K562 (cell line): ENCODE data around the gene B4GALT5. TPM values are rescaled to one million over a fixed set of nuclear protein-coding genes. Genes with fewer than 3 reads are reported as not detected.

Source experiments
- ATAC-seq: fragments of 200-7000 bp; cut with Tn5 transposase; 3 replicates; pipeline ENCODE4 v1.9.1; 2020; ENCODE audit warnings: moderate library complexity
- BruUV-seq: library from RNA; stranded (reverse); fragments of 400-500 nt; replicated peaks from 2 replicates; lab custom pipeline; 2021; lab: Mats Ljungman, UMichigan
- CTCF ChIA-PET: fragments of 300-600 bp; formaldehyde crosslinking; extraction: SDS; loops from one replicate; lab custom pipeline; 2021; ENCODE audit warnings: low intra/inter-chr PET ratio; lab: Yijun Ruan, JAX
- POLR2A ChIA-PET: fragments of 300-600, 350-650 bp; sonication (Branson Sonifier 250); formaldehyde crosslinking; extraction: SDS; loops from one replicate; lab custom pipeline; 2021; ENCODE audit warnings: antibody characterized with exemption, inconsistent platforms; lab: Yijun Ruan, JAX
- DNase-seq, 4 experiments: peaks; one replicate each; pipeline versions ENCODE4 v3.0.0 to v3.0.0-alpha.2; 2011 to 2018; ENCODE audit warnings: low spot score in 3 of 4, mixed read lengths in 3 of 4; ENCODE audit errors: extremely low read depth in 1 of 4
- FAIRE-seq: peaks from 2 replicates; lab custom pipeline; 2011; peaks lifted over from hg19 to GRCh38; lab: Jason Lieb, UNC
- H2AFZ ChIP-seq: 2 replicates; pipeline ENCODE4 v1.6.0; 2011; ENCODE audit warnings: low read depth, low read length, control low read depth, inconsistent platforms
- H3K27ac ChIP-seq: fragments of 200-600 bp; 3 replicates; pipeline ENCODE4 v1.8.0; 2011; ENCODE audit warnings: low read depth, mild to moderate bottlenecking, control low read depth, inconsistent platforms, low read length, moderate library complexity, mixed read lengths; ENCODE audit errors: extremely low read depth
- H3K27me3 ChIP-seq, 2 experiments: fragments of 300-600 bp in 1 of 2; 2 replicates in 1 of 2; 3 replicates in 1 of 2; pipeline versions ENCODE4 v1.6.0 to v1.8.0; 2011; ENCODE audit warnings: inconsistent platforms in 2 of 2, low read length in 2 of 2, mild to moderate bottlenecking in 1 of 2, mixed read lengths in 1 of 2, moderate library complexity in 1 of 2; ENCODE audit not compliant: control insufficient read depth in 2 of 2, insufficient read depth in 2 of 2
- H3K36me3 ChIP-seq: fragments of 300-600 bp; 3 replicates; pipeline ENCODE4 v1.8.0; 2011; ENCODE audit warnings: mild to moderate bottlenecking, low read length, inconsistent platforms; ENCODE audit not compliant: control insufficient read depth, insufficient read depth
- H3K4me1 ChIP-seq, 2 experiments: fragments of 200-600 bp in 1 of 2; replicated peaks in 1 of 2; 2 replicates in 1 of 2; 3 replicates in 1 of 2; pipeline versions ENCODE4 v1.5.1 to v1.8.0; 2011; ENCODE audit warnings: inconsistent platforms in 2 of 2, low read length in 2 of 2, mild to moderate bottlenecking in 1 of 2, mixed read lengths in 1 of 2, moderate library complexity in 1 of 2; ENCODE audit not compliant: control insufficient read depth in 2 of 2, insufficient read depth in 2 of 2
- H3K4me2 ChIP-seq: 2 replicates; pipeline ENCODE4 v1.6.1; 2011; ENCODE audit warnings: low read length, control low read depth, inconsistent platforms, mixed read lengths; ENCODE audit not compliant: insufficient read depth
- H3K4me3 ChIP-seq: fragments of 200-600 bp; sonication (generic), shearing (Covaris generic); 2 replicates; pipeline ENCODE4 v1.5.1; 2016; ENCODE audit warnings: control low read depth, inconsistent platforms
- H3K79me2 ChIP-seq: fragments of 200-600 bp; 3 replicates; pipeline ENCODE4 v1.8.0; 2011; ENCODE audit warnings: low read length, inconsistent platforms; ENCODE audit not compliant: control insufficient read depth, insufficient read depth
- H3K9ac ChIP-seq, 2 experiments: 2 replicates each; pipeline versions ENCODE4 v1.6.0 to v1.6.1; 2011; ENCODE audit warnings: low read depth in 2 of 2, low read length in 2 of 2, control low read depth in 1 of 2, inconsistent platforms in 1 of 2, mild to moderate bottlenecking in 1 of 2, mixed read lengths in 1 of 2; ENCODE audit not compliant: insufficient read depth in 1 of 2
- H3K9me1 ChIP-seq: one replicate; pipeline ENCODE4 v1.6.0; 2011; ENCODE audit warnings: inconsistent platforms, mild to moderate bottlenecking, low read length, moderate library complexity; ENCODE audit not compliant: control insufficient read depth, insufficient read depth
- H3K9me3 ChIP-seq: replicated peaks from 2 replicates; pipeline ENCODE4 v1.5.1; 2011; ENCODE audit warnings: low read depth, low read length, inconsistent platforms; ENCODE audit not compliant: control insufficient read depth, insufficient read depth
- H4K20me1 ChIP-seq: replicated peaks from 2 replicates; pipeline ENCODE4 v1.6.1; 2011; ENCODE audit warnings: low read length, inconsistent platforms, mixed read lengths; ENCODE audit not compliant: control insufficient read depth, insufficient read depth
- CBFA2T2 ChIP-seq: fragments of 450-650 bp; conservative IDR thresholded peaks from 2 replicates; pipeline ENCODE4 v1.6.1; 2017; ENCODE audit warnings: mild to moderate bottlenecking
- CBX2 ChIP-seq: fragments of 200-600 bp; sonication (generic); IDR thresholded peaks from one replicate; pipeline ENCODE4 v1.6.1; 2012; ENCODE audit warnings: mild to moderate bottlenecking, low read length, inconsistent platforms; ENCODE audit not compliant: insufficient read depth, poor library complexity, severe bottlenecking
- ETV6 ChIP-seq, 3 experiments: fragments of 150-350 bp in 1 of 3; sonication (generic) in 1 of 3; formaldehyde crosslinking in 1 of 3; IDR thresholded peaks; 2 replicates each; pipeline versions ENCODE4 v1.6.1 to v1.8.0; 2014 to 2022; ENCODE audit warnings: borderline replicate concordance in 2 of 3, low read depth in 2 of 3, antibody characterized with exemption in 1 of 3, low read length in 1 of 3, mild to moderate bottlenecking in 1 of 3, missing genetic modification reagents in 1 of 3
- EZH2 ChIP-seq: IDR thresholded peaks from 2 replicates; pipeline ENCODE4 v1.6.1; 2012; ENCODE audit warnings: low read depth, mild to moderate bottlenecking, inconsistent platforms, low read length, borderline replicate concordance
- HDAC2 ChIP-seq: fragments of 450-650 bp; IDR thresholded peaks from 2 replicates; pipeline ENCODE4 v1.6.1; 2016; ENCODE audit warnings: mild to moderate bottlenecking
- KDM2B ChIP-seq: fragments of 250-450 bp; sonication (Bioruptor Pico); IDR thresholded peaks from 2 replicates; pipeline ENCODE4 v1.8.0; 2021; ENCODE audit warnings: mild to moderate bottlenecking, moderate library complexity
- PYGO2 ChIP-seq: fragments of 450-650 bp; IDR thresholded peaks from 2 replicates; pipeline ENCODE4 v1.6.1; 2016; ENCODE audit warnings: mild to moderate bottlenecking, missing genetic modification characterization, moderate library complexity, missing compliant biosample characterization
- RBM34 ChIP-seq: fragments of 200-400 bp; formaldehyde crosslinking; IDR thresholded peaks from 2 replicates; pipeline ENCODE4 v1.6.1; 2018; ENCODE audit warnings: low read length, borderline replicate concordance; ENCODE audit not compliant: insufficient read depth
- TAF15 ChIP-seq: fragments of 200-400 bp; formaldehyde crosslinking; IDR thresholded peaks from 2 replicates; pipeline ENCODE4 v1.6.1; 2017; ENCODE audit warnings: mild to moderate bottlenecking, low read depth, low read length, moderate library complexity
- TARDBP ChIP-seq: fragments of 450-650 bp; IDR thresholded peaks from 2 replicates; pipeline ENCODE4 v1.6.1; 2016
- TEAD1 ChIP-seq, 2 experiments: fragments of 450-650 bp in 1 of 2; sonication (generic) in 1 of 2; formaldehyde crosslinking; IDR thresholded peaks; 2 replicates each; pipeline versions ENCODE4 v1.4.0 to v1.8.0; 2020 to 2022; ENCODE audit warnings: mild to moderate bottlenecking in 2 of 2, missing genetic modification reagents in 1 of 2
- YBX1 ChIP-seq: fragments of 450-650 bp; IDR thresholded peaks from 2 replicates; pipeline ENCODE4 v1.7.1; 2016; ENCODE audit warnings: mild to moderate bottlenecking
- ZNF143 ChIP-seq: sonication (generic); formaldehyde crosslinking; IDR thresholded peaks from 2 replicates; pipeline ENCODE4 v1.9.0; 2022; ENCODE audit warnings: mild to moderate bottlenecking, missing genetic modification reagents
- ZNF780A ChIP-seq: fragments of 250-450 bp; sonication (Bioruptor Pico); IDR thresholded peaks from 2 replicates; pipeline ENCODE4 v1.5.0; 2021; ENCODE audit warnings: mild to moderate bottlenecking
- WGBS: fragments of 100-300 bp; shearing (Covaris generic); methylation state at CpG from one replicate; pipeline ENCODE4 v1.1.6; 2016; ENCODE audit warnings: low coverage, mixed read lengths; ENCODE audit not compliant: insufficient coverage; ENCODE audit errors: missing lambda C conversion rate; 5-methylcytosine and 5-hydroxymethylcytosine counted together
- in situ Hi-C: fragments of 300-500 bp; cut with MboI; formaldehyde crosslinking; loops from 4 replicates; pipeline ENCODE4 v1.15.0; 2018; ENCODE audit warnings: inconsistent platforms, mixed read lengths
- intact Hi-C: fragments of 100-400 bp; cut with micrococcal nuclease; formaldehyde crosslinking; loops from 2 replicates; pipeline ENCODE4 v1.14.2; 2022
- polyA plus RNA-seq, 8 experiments: library from polyadenylated mRNA; depleted of rRNA in 4 of 8; stranded (reverse) in 5 of 8; unstranded in 3 of 8; fragments of >200 nt; fragmentation: Nextera tagmentation in 2 of 8; fragmentation: Illumina TruSeq in 1 of 8; extraction: Ambion mirVana in 2 of 8; extraction: Trizol in 1 of 8; gene quantifications; 2 replicates each; pipeline versions ENCODE4 v1.2.1 to v1.2.3, GENCODE V29; 2011 to 2014; ENCODE audit warnings: inconsistent platforms in 1 of 8, missing spikeins in 1 of 8
- total RNA-seq, 7 experiments: library from RNA; depleted of rRNA in 6 of 7; stranded (reverse); fragments of >200 nt in 6 of 7; fragmentation: Illumina TruSeq in 2 of 7; extraction: Trizol in 2 of 7; gene quantifications; 2 replicates each; pipeline versions ENCODE4 v1.2.1 to v1.2.3, GENCODE V29; 2011 to 2021; ENCODE audit warnings: low replicate concordance in 1 of 7
- TF ChIP-seq, protein P1 (sequence below): fragments of 450-650 bp; IDR thresholded peaks from 2 replicates; pipeline ENCODE4 v1.6.1; 2017; ENCODE audit warnings: mild to moderate bottlenecking, moderate library complexity

The B4GALT5 gene
- total and polyA plus RNA-seq, 9 of the 15 experiments (the other 6 are each of a cell fraction or from before 2014, with no cell fraction given): 8.5 to 32.6 (median 23.4) TPM

DNA sequence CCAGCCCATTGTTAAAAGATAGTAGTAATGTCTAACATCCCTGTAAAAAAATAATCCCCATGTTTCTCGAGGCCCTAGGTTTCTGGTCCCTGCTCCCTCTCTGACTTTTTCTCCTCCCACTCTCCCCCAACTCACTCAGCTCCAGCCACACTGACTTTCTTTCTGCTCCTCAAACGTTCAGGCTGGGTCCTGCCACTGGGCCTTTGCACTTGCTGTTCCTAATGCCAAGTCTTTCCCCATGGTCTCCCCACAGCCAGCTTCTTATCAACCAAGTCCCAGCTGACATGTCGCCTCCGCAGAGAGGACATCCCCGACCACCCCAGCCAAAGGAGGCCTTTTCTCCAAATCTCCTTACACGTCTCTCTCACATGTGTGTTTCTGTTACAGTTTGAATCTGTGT, 123.9 kb downstream of the B4GALT5 start:
- in situ Hi-C loops (no loop called here), intact Hi-C loops (no loop called here)
- Histone ChIP-seq H3K4me2 (no peak overlapping the region), H2AFZ (no peak overlapping the region), H3K9me3 (no peaks in the 10 kb centered on the region), H3K79me2 (no peaks in the 10 kb centered on the region), H3K27ac (no peak overlapping the region), H3K9ac (no peak overlapping the region), H3K9me1 (no peaks in the 10 kb centered on the region), H3K27me3 (peaks cover 38 to 63% of the 10 kb centered on the region in 2 experiments), H3K36me3 (no peaks in the 10 kb centered on the region), H4K20me1 (peaks cover 7% of the 10 kb centered on the region; the same call in 1 of the 2 replicates), H3K4me1 (no peaks in the 10 kb centered on the region), H3K4me3 (no peak overlapping the region)
- 2% methylated on average over 5 of the region's 6 CpGs for WGBS
- TF ChIP-seq ZNF143 (CRISPR knock-in tag) (no peak), ETV6 (IDR thresholded peaks at IDR 0.05; ENCODE audit: borderline replicate concordance in 1 of 2, low read depth in 2 of 2, low read length in 1 of 2) (no peak), ETV6 (CRISPR knock-in tag; IDR thresholded peaks at IDR 0.05; ENCODE audit: borderline replicate concordance) (no peak), TEAD1 (CRISPR knock-in tag; IDR thresholded peaks at IDR 0.05) (no peak), TAF15 (no peak), KDM2B (no peak), EZH2 (no peak), RBM34 (no peak), PYGO2 (tag) (no peak), TARDBP (no peak), HDAC2 (no peak), CBFA2T2 (no peak), CBX2 (no peak), ZNF780A (no peak), YBX1 (no peak)
- TF ChIP-seq, protein P1, sequence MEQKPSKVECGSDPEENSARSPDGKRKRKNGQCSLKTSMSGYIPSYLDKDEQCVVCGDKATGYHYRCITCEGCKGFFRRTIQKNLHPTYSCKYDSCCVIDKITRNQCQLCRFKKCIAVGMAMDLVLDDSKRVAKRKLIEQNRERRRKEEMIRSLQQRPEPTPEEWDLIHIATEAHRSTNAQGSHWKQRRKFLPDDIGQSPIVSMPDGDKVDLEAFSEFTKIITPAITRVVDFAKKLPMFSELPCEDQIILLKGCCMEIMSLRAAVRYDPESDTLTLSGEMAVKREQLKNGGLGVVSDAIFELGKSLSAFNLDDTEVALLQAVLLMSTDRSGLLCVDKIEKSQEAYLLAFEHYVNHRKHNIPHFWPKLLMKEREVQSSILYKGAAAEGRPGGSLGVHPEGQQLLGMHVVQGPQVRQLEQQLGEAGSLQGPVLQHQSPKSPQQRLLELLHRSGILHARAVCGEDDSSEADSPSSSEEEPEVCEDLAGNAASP: no peak
- no TSS peak for BruUV-seq
- ATAC-seq: no peak
- FAIRE-seq: no peak
- CTCF ChIA-PET: no interaction called here
- DNase-seq: no peak
- POLR2A ChIA-PET: interaction anchor here (0.6 to 0.8 kb wide), 4 partner anchors 89 to 1416 kb away, joined by 3 read pairs; no protein-coding TSS in a partner anchor
